NK-92 (cell line): ENCODE results near the gene LTBP1.

Source experiments
- DNase-seq: peaks from one replicate; lab custom pipeline; 2025; ENCODE audit not compliant: unreplicated experiment; lab: John Stamatoyannopoulos, UW

Gene LTBP1

DNA sequence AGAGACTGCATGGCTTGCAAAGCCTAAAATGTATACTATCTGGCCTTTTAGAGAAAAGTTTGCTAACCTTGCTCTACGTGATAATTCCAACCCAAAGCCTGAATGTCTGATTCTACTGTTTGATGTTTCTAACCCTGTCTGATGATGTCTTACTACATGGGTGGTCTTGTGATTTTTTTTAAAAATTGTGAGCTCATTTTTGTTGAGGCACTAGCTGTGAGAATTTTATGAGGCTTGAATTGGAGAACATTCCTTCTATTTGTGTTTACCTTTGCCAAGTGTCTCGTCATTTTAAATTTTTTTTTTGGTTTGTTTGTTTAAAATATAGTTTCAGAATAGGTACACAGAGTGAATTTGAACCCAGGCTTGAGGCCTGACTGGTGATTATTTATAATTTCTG lies 15.2 kb upstream of the LTBP1 start:
- no peak for DNase-seq

DNA sequence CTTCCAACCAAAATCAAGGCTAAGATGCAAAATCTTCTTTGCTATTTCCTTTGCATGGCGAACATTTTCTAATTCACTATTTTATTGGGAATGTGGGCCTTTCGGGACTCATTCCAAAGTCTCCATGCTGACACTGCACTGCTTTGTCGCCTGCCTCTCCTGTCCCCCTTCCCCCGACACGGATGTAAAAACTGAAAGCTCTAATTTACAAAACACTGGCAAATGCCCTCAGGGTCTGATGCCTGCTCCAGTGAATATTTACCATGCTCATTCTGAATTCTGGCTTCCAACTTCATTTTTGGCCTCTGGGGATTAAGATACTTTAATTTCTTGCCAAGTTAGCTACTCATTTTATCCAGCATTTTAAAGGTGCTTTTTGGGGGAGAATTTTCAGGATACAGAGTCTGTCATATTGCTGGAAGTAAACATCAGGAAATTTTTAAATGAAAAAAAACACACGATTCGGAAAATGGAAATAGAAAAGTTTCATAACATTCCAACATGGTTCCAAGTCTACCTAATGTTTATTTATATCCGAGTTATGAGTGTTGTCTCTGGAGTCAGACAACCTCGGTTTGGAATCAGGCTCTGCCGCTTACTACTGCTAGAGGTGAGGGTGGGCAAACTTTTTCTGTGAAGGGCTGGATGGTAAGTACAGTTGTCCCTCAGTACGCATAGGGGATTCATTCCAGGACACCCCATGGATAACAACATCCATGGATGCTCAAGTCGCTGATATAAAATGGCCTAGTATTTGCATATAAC lies 14.6 kb upstream of the LTBP1 start:
- DNase-seq, result no peak

DNA sequence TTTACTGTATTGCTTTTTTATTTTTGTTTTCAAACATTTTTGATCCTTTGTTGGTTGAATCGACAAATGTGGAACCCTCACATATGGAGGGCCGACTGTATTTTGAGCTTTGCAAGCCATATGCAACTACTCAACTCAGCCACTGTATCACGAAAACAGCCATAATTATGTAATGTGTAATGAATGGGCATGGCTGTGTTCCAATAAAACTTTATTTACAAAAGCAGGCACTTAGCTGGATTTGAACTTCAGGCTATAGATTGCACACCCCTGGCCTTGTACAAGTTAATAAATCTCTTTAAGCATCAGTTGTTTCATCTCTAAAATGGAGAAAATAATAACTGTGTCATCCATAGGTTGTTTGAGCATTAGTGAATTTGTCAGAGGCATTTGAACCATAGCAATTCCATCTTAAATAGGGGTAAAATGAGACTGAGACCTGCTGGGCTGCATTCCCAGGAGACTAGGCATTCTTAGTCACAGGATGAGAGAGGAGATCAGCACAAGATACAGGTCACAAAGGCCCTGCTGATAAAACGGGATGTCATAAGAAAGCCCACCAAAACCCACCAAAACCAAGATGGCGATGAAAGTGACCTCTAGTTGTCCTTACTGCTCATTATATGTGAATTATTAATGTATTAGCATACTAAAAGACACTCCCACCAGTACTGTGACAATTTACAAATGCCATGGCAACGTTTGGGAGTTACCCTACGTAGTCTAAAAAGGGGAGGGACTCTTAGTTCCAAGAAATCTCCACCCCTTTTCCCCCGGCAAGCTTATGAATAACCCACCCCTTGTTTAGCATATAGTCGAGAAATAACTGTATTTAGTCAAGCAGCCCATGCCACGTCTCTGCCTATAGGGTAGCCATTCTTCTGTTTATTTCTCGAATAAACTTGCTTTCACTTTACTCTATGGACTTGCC lies 13.7 kb upstream of the LTBP1 start:
- no peak for DNase-seq

DNA sequence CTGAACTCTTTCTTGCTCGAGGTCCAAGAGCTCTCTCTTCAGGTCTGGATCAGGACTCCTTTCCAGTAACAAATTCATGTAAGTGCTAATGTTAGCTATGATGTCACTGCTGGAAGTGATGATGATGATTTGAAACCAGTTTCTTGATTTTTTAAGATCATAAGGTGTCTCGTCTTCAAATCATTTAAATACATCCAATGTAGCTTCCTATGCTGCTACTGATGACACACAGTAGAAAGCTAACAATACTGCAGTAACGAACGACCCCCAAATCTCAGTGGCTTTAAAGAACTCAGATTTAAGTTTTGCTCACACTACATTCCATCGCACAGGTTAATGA lies 13.0 kb upstream of the LTBP1 start:
- no peak for DNase-seq

DNA sequence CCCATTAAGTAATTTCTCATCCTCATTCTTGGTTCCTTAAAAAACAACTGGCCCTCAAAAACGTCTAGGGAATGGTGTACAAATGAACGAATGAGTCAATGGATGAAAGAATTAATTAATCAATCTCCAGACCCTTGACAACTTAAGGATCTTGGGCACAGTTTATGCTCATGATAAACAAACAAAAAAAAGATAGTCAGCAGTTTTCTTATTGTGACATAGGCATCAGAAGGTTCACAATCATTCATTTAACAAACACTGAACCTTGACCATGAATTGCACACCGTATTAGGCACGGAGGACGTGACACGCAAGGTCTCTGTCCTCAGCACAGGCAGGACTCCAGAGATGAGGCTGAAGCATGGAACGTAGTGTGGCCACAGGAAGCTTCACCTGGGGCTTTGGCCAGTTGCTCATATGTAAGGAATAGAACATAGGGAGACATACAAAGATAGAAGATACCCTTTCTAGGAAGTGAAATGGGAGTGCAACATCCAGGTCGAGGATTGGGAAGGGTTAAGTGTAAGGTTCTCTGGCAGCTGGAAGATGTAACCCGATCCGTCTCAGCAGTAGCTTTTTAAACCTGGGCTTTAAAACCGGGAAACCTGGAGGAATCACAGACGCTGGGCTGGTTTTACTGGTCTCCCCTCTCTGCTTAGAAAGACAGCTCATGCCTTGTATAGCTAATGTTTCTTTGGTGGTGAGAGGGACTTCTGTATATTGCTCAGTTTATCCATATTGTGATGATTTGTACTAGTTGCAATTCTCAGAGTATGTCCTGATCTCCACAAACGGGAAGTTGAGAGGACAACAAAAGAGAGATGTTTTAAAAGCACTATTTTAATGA lies 8.9 kb upstream of the LTBP1 start:
- no peak for DNase-seq

DNA sequence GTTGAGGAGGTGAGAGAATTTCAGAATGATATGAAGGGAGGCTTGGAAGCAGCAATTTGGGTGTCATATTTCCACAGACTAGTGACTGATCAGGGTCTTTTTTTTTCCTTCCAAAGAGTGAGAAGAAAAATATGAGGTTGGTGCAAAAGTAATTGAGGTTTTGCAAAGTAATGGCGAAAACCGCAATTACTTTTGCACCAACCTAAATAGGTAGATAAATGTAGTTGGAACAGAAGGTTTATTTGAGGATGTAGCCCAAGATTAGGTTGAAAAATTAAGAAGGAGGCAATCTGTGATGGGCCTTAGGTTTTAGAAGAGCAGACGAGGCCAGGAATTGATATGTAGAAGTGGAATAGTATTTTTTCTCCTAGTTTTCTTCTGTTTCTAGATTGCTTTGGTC lies 7.8 kb upstream of the LTBP1 start:
- DNase-seq, result no peak

DNA sequence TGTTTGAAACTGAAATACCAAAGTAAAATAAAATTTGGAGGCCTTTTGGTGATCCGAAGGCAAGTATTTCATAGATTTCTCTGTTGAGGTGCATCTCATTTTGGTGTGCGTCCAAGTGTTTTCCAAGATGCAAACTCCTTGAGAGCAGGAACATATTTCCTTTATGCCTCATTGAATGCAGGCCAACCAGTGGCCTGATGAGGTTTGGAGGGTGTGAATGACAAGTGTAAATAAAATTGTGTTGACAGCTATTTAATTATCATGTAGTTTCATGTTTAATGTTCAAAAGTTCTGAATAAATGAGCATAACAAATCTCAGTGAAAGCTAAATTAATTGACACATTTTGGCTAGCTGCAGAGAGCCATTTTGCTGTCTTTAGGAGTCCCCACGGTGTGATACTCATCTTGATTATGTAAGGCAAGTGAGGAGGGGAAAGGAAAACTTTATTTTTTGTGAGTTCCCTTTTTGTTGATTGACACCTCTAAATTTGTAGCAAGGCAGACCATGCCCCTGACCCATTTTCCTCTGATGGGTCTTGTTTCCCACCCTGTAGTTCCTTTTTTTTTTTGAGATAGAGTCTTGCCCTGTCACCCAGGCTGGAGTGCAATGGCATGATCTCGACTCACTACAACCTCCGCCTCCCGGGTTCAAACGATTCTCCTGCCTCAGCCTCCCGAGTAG lies 6.3 kb upstream of the LTBP1 start:
- DNase-seq, result no peak

DNA sequence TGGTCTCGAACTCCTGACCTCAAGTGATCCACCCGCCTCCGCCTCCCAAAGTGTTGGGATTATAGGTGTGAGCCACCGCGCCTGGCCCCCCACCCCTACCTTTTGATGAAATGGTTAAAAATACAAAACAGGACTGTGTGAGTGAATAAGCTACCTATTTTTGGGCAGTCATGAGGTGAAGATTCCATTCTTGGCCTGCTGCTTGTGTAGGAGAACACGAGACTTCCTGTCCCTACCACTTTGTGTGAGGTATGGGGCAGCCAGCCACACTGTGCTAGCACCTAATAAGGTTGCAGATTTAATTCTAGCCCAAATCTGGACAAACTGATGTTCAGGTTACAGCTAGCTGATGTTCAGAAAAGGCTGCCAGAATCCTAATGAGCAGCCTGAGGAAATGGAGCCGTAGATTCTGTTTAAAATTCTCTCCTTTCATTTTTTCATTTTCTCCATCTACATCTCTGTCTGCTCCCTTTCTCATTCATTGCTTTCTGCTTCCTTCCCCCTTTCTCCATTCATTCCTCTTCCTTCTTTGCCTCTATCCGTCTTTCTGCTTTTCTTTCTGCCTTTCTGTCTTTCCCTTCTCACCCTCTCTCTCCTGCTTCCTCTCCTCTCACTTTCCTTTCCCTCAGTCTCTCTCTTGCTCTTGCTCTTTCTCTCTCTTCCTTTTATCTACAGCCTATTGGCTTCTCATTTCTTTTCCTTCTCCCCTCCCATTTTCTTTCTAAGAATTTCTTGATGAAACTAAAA lies 4.6 kb upstream of the LTBP1 start:
- no peak for DNase-seq

DNA sequence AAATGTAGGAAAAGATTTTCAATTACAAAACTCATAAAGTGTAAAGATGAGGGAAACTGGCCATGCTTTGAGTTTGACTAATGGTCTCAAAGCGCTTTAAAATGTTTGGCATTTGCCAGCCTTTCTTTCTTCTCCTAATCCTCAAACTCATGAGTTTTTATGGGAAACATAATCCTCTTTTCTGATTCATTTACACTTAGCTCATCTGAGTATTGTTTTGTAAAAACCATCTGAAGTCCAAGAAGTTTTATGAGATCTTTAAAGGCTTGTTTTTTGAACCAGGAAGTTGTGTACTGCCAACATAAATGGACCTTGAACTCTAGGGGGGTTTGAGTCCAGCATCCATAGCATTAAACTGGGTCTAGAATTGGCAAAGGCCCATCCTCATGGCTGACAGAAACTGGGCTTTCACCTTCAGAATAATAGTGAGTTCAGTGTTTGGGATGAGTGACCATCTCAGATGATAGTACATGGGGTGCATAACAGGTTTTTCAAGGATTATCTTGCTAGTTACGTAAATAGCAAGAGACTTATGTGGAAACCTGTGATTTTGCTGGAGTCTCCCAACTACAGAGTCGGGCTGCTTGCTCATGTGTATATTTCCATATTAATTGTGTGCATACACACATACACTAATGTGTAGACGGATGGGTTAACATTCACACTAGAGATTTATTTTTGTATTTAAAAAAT lies 3.8 kb upstream of the LTBP1 start:
- DNase-seq, result no peak

DNA sequence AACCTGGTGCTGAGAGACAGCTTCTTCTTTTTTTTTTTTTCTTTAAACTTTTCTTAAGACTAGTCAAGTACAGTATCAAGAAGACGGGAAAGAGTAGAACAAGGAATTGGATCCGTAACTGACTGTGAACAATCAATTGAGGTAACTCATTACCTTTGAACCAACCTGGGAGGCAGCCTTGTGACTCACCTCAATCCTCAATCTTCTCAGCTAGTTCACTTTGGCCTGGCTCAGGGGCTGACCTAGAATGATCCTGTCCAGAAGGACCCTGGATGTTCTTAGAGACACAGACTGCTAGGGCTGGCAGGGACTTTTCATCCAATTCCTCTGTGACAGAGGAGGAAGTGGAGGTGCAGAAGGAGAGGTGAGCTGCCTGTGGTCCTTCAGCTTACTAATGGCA lies 1.5 kb upstream of the LTBP1 start:
- no peak for DNase-seq

DNA sequence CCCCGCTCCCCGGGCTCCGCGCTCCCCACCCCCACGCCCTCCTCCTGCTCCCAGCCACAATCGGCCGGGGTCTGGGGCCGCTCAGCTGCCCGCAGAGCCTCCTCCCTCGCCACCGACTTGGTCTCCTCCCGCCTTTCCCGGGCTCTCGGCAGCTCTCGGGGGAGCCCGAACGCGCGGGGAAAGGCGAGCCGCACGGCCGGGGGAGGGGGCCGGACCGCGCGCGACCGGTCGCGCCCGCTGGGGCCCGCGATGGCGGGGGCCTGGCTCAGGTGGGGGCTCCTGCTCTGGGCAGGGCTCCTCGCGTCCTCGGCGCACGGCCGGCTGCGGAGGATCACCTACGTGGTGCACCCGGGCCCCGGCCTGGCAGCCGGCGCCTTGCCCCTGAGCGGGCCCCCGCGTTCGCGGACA lies 327 bp downstream of the LTBP1 start:
- no peak for DNase-seq

DNA sequence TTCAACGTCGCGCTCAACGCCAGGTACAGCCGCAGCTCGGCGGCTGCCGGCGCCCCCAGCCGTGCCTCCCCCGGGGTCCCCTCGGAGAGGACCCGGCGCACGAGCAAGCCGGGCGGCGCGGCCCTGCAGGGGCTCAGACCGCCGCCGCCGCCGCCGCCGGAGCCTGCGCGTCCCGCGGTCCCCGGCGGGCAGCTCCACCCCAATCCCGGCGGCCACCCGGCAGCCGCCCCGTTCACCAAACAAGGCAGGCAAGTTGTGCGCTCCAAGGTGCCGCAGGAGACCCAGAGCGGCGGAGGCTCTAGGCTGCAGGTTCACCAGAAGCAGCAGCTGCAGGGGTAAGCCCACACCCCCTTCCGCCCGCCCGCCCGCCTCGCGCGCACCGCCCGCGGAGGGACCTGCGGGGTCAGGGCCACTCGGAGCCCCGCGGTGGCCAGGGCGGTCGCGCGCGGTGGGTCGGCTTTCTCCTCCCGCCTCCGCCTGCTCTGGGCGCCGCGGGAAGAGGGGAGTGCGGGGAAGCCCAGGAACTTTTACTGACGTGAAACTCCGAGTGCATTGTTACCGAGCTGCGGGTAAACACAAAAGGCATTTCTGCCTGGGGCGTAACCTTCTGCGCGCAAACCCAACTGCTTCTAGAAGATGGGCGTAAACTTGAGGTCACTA lies 861 bp downstream of the LTBP1 start:
- DNase-seq, result no peak

DNA sequence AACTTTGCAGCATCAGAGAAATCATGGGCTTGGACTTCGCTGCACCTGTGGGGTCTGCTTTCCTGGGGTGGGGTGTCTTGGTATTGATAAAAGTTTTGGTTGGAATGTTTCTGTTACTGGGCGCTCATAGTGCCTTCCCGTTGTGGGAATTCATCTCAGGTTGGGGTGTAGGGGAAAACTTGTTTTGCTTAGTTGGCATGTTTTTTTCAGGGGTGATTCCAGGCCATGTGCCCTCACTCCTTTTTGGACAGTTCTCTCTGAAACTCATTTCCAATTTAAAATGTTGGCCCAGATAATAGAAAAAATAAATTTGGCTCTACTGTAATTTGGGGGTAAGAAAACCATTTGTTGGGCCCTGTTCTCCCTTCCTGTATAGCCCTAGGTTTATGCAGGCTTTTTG lies 1.5 kb downstream of the LTBP1 start:
- no peak for DNase-seq

DNA sequence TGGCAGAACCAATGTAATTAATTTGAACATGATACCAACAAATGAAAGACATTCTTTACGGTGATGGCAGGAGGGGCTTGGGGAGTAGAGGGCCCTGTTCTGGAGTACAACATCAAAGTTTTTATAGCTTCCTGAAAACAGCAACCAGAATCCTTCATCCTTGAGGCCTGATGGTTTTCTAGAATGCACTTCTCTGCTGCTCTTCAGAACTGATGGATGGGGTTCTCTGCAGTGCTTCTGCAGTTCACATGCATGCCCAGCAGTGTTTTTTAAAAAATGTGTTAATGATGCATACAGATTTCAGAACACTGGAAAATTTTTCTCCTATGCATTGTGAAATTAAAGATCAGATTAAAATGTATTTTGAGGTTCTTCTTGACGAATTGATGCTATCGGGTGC lies 2.5 kb downstream of the LTBP1 start:
- no peak for DNase-seq

DNA sequence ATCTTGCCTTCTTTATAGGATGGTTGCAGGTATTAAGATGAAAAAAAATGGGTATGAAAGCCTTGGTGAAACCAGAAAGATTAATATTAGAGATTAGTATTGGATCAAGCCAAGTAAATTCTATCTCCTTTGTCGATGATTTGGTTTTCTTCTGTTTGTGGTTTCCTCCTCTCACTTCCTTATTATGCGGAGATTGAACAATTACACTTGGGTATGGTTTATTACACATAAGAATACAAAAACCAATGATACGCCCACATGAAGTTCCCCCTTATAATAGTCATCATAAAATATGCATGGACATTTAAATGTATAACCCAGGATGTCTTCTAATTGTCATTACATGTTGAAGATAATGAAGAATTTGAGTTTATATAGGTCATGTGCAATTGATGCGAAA lies 4.9 kb downstream of the LTBP1 start:
- no peak for DNase-seq

DNA sequence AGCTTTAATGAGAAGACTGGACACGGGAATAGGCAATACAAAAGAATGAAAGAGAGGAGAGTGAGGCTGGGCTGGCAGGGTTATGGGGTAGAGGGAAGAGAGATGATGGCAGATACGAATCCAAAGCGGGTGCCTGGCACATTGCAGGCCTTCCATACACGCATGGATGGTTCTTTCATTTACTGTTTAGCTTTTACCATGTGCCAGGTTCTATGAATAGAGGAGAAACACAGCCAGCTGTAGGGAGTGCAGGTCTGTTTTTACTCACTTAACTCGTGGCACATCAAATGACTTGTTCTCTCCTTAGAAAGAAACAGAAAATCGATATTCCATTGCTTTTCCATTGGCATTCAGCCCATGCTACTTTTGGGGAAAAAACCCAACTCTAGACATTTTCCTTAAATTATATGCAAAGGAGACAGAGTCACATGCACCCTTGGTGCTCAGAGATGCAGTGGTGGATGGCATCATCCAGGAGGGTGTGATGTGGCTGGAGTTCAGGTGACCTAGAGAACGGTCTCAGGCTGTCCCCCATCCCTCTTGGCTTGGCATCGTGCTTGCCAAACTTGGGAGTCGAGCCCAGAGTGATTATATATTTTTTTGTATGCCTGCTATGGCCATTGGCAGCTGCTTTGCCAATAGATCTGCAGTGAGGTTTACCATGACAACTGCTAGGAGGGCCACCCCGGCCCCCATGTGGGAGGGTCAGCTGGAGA lies 6.2 kb downstream of the LTBP1 start:
- no peak for DNase-seq

DNA sequence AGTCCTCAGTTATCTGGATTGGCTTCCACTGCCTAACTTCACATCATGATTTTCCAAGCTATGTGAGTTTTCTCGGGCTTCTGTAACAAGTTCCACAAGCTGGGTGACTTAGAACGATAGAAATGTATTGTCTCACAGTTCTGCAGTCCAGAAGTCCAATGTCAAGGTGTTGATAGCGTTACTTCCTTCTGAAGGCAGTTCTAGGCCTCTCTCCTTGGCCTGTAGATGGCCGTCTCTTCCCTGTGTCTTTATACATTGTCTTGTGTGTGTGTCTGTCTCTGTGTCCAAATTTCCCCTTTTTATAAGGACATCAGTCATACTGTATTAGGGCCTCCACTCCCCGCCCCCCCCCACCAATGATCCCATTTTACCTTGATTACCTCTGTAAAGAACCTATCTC lies 7.5 kb downstream of the LTBP1 start:
- no peak for DNase-seq

DNA sequence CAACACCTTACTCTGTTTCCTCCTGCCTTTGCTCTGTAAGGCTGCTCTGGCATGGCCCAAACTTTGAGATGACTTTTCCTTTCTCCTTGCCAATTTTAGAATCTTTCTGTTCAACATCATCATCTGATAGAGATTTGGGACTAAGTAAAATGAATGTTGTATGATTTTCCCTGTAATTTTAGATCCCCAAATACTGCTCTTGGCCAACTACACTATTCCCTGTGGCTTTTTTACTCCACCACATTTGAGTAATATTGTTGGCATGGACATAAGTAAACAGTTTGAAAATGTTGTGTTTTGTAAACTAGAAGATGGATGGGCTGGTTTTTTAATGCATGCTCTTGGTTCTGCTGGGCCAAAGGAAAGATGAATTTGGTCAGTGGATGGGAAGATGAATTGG lies 12.1 kb downstream of the LTBP1 start:
- no peak for DNase-seq

DNA sequence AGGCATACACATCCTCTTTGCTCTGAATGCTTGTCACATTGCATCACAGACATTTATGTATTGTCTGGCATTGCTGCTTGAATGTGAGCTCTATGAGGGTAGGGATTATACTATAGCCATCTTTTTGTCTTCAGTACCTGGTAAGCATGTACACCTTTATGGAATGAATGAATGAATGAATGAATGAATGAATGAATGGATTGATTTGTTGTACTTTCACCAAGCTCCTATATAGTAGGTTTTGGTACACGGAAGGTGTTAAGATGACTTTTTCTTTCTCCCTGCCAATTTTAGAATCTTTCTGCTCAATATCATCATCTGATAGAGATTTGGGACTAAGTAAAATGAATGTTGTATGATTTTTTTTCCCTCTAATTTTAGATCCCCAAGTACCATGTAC lies 13.5 kb downstream of the LTBP1 start:
- no peak for DNase-seq
